Measurements from ENCODE around the gene HOXD10.
A peak's percentile ranks its signal among the peaks of the same experiment; 100 is the strongest.

Gene HOXD10

GRCh38 chr2:176123411-176124109 lies 7.0 kb downstream of the HOXD10 start:
- DNase-seq: no peak

GRCh38 chr2:176124110-176124946 lies 7.8 kb downstream of the HOXD10 start:
- DNase-seq: no peak

- no peak for DNase-seq
These were observed 8.6 kb downstream of the HOXD10 start for GRCh38 chr2:176124947-176125771.

GRCh38 chr2:176125772-176126054 lies 9.1 kb downstream of the HOXD10 start:
- DNase-seq: no peak

- DNase-seq: peak; percentile 10
These were observed 10.6 kb downstream of the HOXD10 start for GRCh38 chr2:176126929-176127773.

GRCh38 chr2:176127774-176128072 lies 11.1 kb downstream of the HOXD10 start:
- DNase-seq: no peak

- no peak for DNase-seq
These were observed 11.8 kb downstream of the HOXD10 start for GRCh38 chr2:176128172-176128981.

- DNase-seq: no peak
These were observed 12.6 kb downstream of the HOXD10 start, which contains the start of gene HOXD8 for GRCh38 chr2:176128982-176129796. HOXD8 (plus strand) TSS chr2:176129705; CDS start chr2:176130367, 662 bp downstream.

GRCh38 chr2:176129813-176130146 lies 13.2 kb downstream of the HOXD10 start:
- DNase-seq: no peak

- no peak for DNase-seq
These were observed 13.8 kb downstream of the HOXD10 start for GRCh38 chr2:176130147-176130956.

GRCh38 chr2:176130957-176131847 lies 14.6 kb downstream of the HOXD10 start:
- no peak for DNase-seq

GRCh38 chr2:176131848-176132158 lies 15.2 kb downstream of the HOXD10 start:
- DNase-seq: no peak

GRCh38 chr2:176132205-176133171 lies 15.9 kb downstream of the HOXD10 start:
- DNase-seq: no peak

GRCh38 chr2:176133389-176133788 lies 16.8 kb downstream of the HOXD10 start:
- no peak for DNase-seq

- DNase-seq: no peak
These were observed 17.5 kb downstream of the HOXD10 start for GRCh38 chr2:176134035-176134434.

GRCh38 chr2:176135035-176135440 lies 18.5 kb downstream of the HOXD10 start:
- DNase-seq: no peak

- no peak for DNase-seq
These were observed 20.0 kb downstream of the HOXD10 start for GRCh38 chr2:176136374-176137251.

All from NK-92 treated with Interleukin-12 subunit alpha and Interleukin-12 subunit beta, amount 100 ng/mL, for 24 hours (cell line).